GM18858 (cell line): ENCODE measurements around the gene ARFGEF2.
"Not testable (repeated sequence)": the region's sequence is repeated elsewhere in the genome, so short reads cannot be mapped to it uniquely, and the experiment has no call there.

Experiments used
- ATAC-seq: cut with Tn5 transposase; IDR thresholded peaks from one replicate; pipeline ENCODE4 v1.9.1; 2021; ENCODE audit not compliant: unreplicated experiment

The ARFGEF2 gene

GRCh38 chr20:48926821-48927220, 5.3 kb downstream of the ARFGEF2 start:
- ATAC-seq: no peak

- ATAC-seq: no peak
Measured at GRCh38 chr20:48928832-48929725, 7.6 kb downstream of the ARFGEF2 start.

GRCh38 chr20:48930035-48930434, 8.5 kb downstream of the ARFGEF2 start:
- ATAC-seq: no peak

GRCh38 chr20:48930878-48931277, 9.4 kb downstream of the ARFGEF2 start:
- no peak for ATAC-seq

GRCh38 chr20:48931527-48932374, 10.2 kb downstream of the ARFGEF2 start:
- ATAC-seq: no peak

- no peak for ATAC-seq
Measured at GRCh38 chr20:48932375-48932941, 10.9 kb downstream of the ARFGEF2 start.

- no peak for ATAC-seq
Measured at GRCh38 chr20:48933017-48933766, 11.7 kb downstream of the ARFGEF2 start.

GRCh38 chr20:48934273-48934877, 12.9 kb downstream of the ARFGEF2 start:
- ATAC-seq: not testable (repeated sequence)

- ATAC-seq: not testable (repeated sequence)
Measured at GRCh38 chr20:48934966-48935365, 13.5 kb downstream of the ARFGEF2 start.

- not testable (repeated sequence) for ATAC-seq
Measured at GRCh38 chr20:48936178-48936577, 14.7 kb downstream of the ARFGEF2 start.

GRCh38 chr20:48937674-48938073, 16.2 kb downstream of the ARFGEF2 start:
- ATAC-seq: no peak

- ATAC-seq: no peak
Measured at GRCh38 chr20:48938670-48939069, 17.2 kb downstream of the ARFGEF2 start.

GRCh38 chr20:48940170-48940569, 18.7 kb downstream of the ARFGEF2 start:
- ATAC-seq: no peak

- no peak for ATAC-seq
Measured at GRCh38 chr20:48941467-48941866, 20.0 kb downstream of the ARFGEF2 start.

- ATAC-seq: no peak
Measured at GRCh38 chr20:48942730-48943129, 21.2 kb downstream of the ARFGEF2 start.

GRCh38 chr20:48944663-48945297, 23.3 kb downstream of the ARFGEF2 start:
- ATAC-seq: no peak

GRCh38 chr20:48945840-48946514, 24.5 kb downstream of the ARFGEF2 start:
- no peak for ATAC-seq

- ATAC-seq: no peak
Measured at GRCh38 chr20:48948612-48949011, 27.1 kb downstream of the ARFGEF2 start.
